Body of pancreas (tissue), 4 donors: Measurements from ENCODE around the gene CHST8.

Experiments used
- POLR2A ChIP-seq, 3 donors: fragments of 450-650 bp; IDR thresholded peaks; one replicate each; pipeline ENCODE4 v1.6.1; 2016; ENCODE audit warnings: antibody characterized with exemption in 3 of 3, mild to moderate bottlenecking in 2 of 3
- TF ChIP-seq, protein P1 (sequence below), 7 experiments: fragments of 450-650 bp in 4 of 7; fragments of 200-600 bp in 3 of 7; sonication (generic) in 3 of 7; IDR thresholded peaks; one replicate each; pipeline ENCODE4 v1.5.1; 2016 to 2019; ENCODE audit warnings: antibody characterized with exemption in 7 of 7

DNA sequence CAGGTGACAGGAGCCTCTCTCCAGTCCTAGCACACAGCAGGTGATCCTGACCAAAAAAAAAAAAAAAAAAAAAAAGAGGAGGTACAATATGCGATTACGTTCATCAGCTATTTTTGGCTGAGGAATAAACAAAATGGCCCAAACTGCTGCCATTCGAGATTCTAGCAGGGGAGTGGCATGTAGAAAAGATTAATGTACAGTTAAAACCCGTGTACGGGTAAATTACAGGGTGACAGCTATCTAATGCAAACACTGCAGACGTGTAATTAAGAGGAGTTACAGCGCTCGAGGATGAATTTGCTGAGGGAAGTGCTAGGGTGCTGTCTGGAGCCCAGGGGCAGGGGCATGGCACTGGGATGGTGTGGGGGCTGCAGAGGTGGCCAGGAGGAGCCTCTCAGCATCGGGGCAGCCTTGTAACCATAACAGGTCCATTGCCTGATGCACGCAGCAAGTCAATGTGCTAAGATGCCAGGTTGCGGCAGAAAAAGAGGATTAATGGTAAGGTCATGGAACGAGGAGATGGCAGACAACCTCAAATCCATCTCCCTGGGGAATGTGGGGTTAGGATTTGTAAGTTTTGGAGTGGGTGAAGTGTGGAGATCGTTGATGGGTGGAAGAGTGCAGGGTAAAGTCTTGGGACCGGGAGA lies 17.4 kb downstream of the CHST8 start:
- TF ChIP-seq, protein P1, sequence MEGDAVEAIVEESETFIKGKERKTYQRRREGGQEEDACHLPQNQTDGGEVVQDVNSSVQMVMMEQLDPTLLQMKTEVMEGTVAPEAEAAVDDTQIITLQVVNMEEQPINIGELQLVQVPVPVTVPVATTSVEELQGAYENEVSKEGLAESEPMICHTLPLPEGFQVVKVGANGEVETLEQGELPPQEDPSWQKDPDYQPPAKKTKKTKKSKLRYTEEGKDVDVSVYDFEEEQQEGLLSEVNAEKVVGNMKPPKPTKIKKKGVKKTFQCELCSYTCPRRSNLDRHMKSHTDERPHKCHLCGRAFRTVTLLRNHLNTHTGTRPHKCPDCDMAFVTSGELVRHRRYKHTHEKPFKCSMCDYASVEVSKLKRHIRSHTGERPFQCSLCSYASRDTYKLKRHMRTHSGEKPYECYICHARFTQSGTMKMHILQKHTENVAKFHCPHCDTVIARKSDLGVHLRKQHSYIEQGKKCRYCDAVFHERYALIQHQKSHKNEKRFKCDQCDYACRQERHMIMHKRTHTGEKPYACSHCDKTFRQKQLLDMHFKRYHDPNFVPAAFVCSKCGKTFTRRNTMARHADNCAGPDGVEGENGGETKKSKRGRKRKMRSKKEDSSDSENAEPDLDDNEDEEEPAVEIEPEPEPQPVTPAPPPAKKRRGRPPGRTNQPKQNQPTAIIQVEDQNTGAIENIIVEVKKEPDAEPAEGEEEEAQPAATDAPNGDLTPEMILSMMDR (IDR thresholded peaks at IDR 0.05), result no peak
- TF ChIP-seq POLR2A (IDR thresholded peaks at IDR 0.05), result no peak
